WTC11 (cell line): ENCODE data around the gene IPO13.

Experiments used
- CREB1 ChIP-seq: sonication (generic); formaldehyde crosslinking; IDR thresholded peaks from 2 replicates; pipeline ENCODE4 v1.8.0; 2023; ENCODE audit warnings: mild to moderate bottlenecking, missing genetic modification reagents
- SOX15 ChIP-seq: fragments of 250-450 bp; sonication (Bioruptor Pico); IDR thresholded peaks from 2 replicates; pipeline ENCODE4 v1.9.0; 2021; ENCODE audit warnings: mild to moderate bottlenecking
- SP1 ChIP-seq: sonication (generic); formaldehyde crosslinking; conservative IDR thresholded peaks from 2 replicates; pipeline ENCODE4 v1.8.1; 2022; ENCODE audit warnings: missing genetic modification reagents
- ZBTB21 ChIP-seq: sonication (generic); formaldehyde crosslinking; IDR thresholded peaks from 2 replicates; pipeline ENCODE4 v1.8.1; 2023; ENCODE audit warnings: mild to moderate bottlenecking, missing genetic modification reagents, borderline replicate concordance
- TF ChIP-seq, protein P1 (sequence below): fragments of 200-600 bp; IDR thresholded peaks from 2 replicates; pipeline ENCODE4 v1.8.0; 2022; ENCODE audit warnings: antibody characterized with exemption
- TF ChIP-seq, protein P2 (sequence below): sonication (generic); formaldehyde crosslinking; IDR thresholded peaks from 2 replicates; pipeline ENCODE4 v1.8.0; 2022; ENCODE audit warnings: mild to moderate bottlenecking, missing genetic modification reagents
- TF ChIP-seq, protein P3 (sequence below): sonication (generic); formaldehyde crosslinking; IDR thresholded peaks from 2 replicates; pipeline ENCODE4 v1.8.1; 2023; ENCODE audit warnings: mild to moderate bottlenecking, missing genetic modification reagents, moderate library complexity

DNA sequence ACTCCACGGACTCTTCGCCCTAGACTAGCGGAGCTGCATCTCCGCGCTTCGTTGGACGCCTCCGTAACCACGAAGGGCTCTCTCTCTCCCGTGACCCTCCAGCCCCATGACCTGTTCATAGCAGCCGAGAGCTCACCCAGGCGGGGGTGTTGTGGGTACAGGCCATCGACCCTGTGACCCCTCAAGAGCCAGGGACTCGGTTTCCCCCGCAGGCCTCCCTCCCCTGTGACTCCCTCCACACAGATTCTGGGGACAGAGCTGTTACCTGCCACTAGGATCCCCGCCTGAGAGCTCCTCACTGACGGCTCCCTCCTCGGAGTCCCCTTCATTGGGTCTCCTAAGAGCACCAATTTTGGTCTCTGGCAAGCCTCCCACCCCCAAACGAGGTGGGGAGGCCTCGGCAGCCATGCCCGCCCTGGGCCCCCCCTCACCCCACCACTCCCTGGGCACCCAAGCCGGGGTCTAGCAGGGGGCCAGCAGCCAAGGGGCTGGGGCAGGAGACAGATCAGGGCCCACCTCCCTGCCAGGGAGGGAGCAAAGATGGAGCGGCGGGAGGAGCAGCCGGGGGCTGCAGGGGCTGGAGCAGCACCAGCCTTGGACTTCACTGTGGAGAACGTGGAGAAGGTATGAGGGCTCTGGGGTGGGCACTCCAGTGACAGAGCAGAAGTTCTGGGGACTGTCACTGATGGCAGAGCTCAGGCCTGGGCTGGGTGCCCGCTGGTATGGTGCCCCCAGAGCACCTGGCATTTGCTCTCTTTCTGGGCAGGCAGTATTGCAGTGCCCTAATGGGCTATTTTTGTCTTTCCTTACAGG, 517 bp downstream of the IPO13 start:
- TF ChIP-seq SP1 (CRISPR knock-in tag) (no peak), SOX15 (CRISPR knock-in tag) (no peak), CREB1 (CRISPR knock-in tag) (no peak), ZBTB21 (CRISPR knock-in tag) (no peak)
- TF ChIP-seq, protein P1, sequence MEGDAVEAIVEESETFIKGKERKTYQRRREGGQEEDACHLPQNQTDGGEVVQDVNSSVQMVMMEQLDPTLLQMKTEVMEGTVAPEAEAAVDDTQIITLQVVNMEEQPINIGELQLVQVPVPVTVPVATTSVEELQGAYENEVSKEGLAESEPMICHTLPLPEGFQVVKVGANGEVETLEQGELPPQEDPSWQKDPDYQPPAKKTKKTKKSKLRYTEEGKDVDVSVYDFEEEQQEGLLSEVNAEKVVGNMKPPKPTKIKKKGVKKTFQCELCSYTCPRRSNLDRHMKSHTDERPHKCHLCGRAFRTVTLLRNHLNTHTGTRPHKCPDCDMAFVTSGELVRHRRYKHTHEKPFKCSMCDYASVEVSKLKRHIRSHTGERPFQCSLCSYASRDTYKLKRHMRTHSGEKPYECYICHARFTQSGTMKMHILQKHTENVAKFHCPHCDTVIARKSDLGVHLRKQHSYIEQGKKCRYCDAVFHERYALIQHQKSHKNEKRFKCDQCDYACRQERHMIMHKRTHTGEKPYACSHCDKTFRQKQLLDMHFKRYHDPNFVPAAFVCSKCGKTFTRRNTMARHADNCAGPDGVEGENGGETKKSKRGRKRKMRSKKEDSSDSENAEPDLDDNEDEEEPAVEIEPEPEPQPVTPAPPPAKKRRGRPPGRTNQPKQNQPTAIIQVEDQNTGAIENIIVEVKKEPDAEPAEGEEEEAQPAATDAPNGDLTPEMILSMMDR = no peak
- TF ChIP-seq, protein P2, sequence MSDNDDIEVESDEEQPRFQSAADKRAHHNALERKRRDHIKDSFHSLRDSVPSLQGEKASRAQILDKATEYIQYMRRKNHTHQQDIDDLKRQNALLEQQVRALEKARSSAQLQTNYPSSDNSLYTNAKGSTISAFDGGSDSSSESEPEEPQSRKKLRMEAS (CRISPR knock-in tag) = no peak
- TF ChIP-seq, protein P3, sequence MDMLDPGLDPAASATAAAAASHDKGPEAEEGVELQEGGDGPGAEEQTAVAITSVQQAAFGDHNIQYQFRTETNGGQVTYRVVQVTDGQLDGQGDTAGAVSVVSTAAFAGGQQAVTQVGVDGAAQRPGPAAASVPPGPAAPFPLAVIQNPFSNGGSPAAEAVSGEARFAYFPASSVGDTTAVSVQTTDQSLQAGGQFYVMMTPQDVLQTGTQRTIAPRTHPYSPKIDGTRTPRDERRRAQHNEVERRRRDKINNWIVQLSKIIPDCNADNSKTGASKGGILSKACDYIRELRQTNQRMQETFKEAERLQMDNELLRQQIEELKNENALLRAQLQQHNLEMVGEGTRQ (CRISPR knock-in tag) = no peak
